ENCODE data around the gene SLC6A4.

The SLC6A4 gene

GRCh38 chr17:30253312-30253711 lies 17.8 kb upstream of the SLC6A4 start:
- Histone ChIP-seq H3K27ac (replicated peaks) (no peak overlapping the region), H3K4me3 (replicated peaks; ENCODE audit: insufficient read depth, low read length) (no peak overlapping the region), H3K27me3 (ENCODE audit: insufficient read depth, poor library complexity, severe bottlenecking) (no peaks in the 10 kb centered on the region)
- DNase-seq (ENCODE audit: low read depth in 1 of 2, low spot score in 1 of 2) = no peak
- TF ChIP-seq CTCF (IDR thresholded peaks at IDR 0.05; ENCODE audit: insufficient read depth, low read length) (no peak), REST (IDR thresholded peaks at IDR 0.05; ENCODE audit: insufficient replicate concordance, low read depth) (no peak), GABPA (IDR thresholded peaks at IDR 0.05; ENCODE audit: low read depth) (no peak), SPI1 (IDR thresholded peaks at IDR 0.05; ENCODE audit: borderline replicate concordance, low read depth) (no peak)

GRCh38 chr17:30251931-30252330 lies 16.4 kb upstream of the SLC6A4 start:
- no peak for TF ChIP-seq SPI1 (IDR thresholded peaks at IDR 0.05; ENCODE audit: borderline replicate concordance, low read depth)
- TF ChIP-seq POLR2AphosphoS5 (IDR thresholded peaks at IDR 0.05; ENCODE audit: low read depth) = no peak
- TF ChIP-seq REST (IDR thresholded peaks at IDR 0.05; ENCODE audit: insufficient replicate concordance, low read depth) = no peak
- no peak for TF ChIP-seq GABPA (IDR thresholded peaks at IDR 0.05; ENCODE audit: low read depth)
- no peak for TF ChIP-seq CTCF (IDR thresholded peaks at IDR 0.05; ENCODE audit: insufficient read depth, low read length)
- no peak for DNase-seq (ENCODE audit: low read depth in 1 of 2, low spot score in 1 of 2)
- Histone ChIP-seq H3K27ac (replicated peaks) (no peak overlapping the region), H3K27me3 (ENCODE audit: insufficient read depth, poor library complexity, severe bottlenecking) (no peaks in the 10 kb centered on the region), H3K4me3 (replicated peaks; ENCODE audit: insufficient read depth, low read length) (no peak overlapping the region)

- no peak for TF ChIP-seq POLR2AphosphoS5 (IDR thresholded peaks at IDR 0.05; ENCODE audit: low read depth)
- TF ChIP-seq SPI1 (IDR thresholded peaks at IDR 0.05; ENCODE audit: borderline replicate concordance, low read depth) = no peak
- TF ChIP-seq REST (IDR thresholded peaks at IDR 0.05; ENCODE audit: insufficient replicate concordance, low read depth) = no peak
- TF ChIP-seq GABPA (IDR thresholded peaks at IDR 0.05; ENCODE audit: low read depth) = no peak
- TF ChIP-seq CTCF (IDR thresholded peaks at IDR 0.05; ENCODE audit: insufficient read depth, low read length) = no peak
Observed at GRCh38 chr17:30249460-30249859, 14.0 kb upstream of the SLC6A4 start.

More at GRCh38 chr17:30249460-30249859, 14.0 kb upstream of the SLC6A4 start:
- Histone ChIP-seq H3K27me3 (ENCODE audit: insufficient read depth, poor library complexity, severe bottlenecking) (no peaks in the 10 kb centered on the region), H3K27ac (replicated peaks) (no peak overlapping the region), H3K4me3 (replicated peaks; ENCODE audit: insufficient read depth, low read length) (no peak overlapping the region)
- DNase-seq (ENCODE audit: low read depth in 1 of 2, low spot score in 1 of 2) = no peak
